Neural cell (in vitro differentiated cells): ENCODE data around the gene TBC1D2. TPM values are rescaled to one million over a fixed set of nuclear protein-coding genes. Genes with fewer than 3 reads are reported as not detected.

ENCODE experiments used
- H2AFZ ChIP-seq: fragments of 200-600, 300-800 bp; sonication (generic), shearing (Covaris generic); 2 replicates; pipeline ENCODE4 v1.6.0; 2014; ENCODE audit warnings: low read depth, mild to moderate bottlenecking, antibody characterized with exemption, low read length, moderate library complexity
- H3F3A ChIP-seq: fragments of 200-600 bp; shearing (Covaris generic); 2 replicates; pipeline ENCODE4 v1.6.1; 2016; ENCODE audit warnings: mild to moderate bottlenecking, moderate library complexity, mixed read lengths, antibody characterized with exemption, low read length; ENCODE audit not compliant: insufficient read depth, poor library complexity, severe bottlenecking
- H3K27ac ChIP-seq: fragments of 200-600, 300-800 bp; sonication (generic), shearing (Covaris generic); 2 replicates; pipeline ENCODE4 v1.5.1; 2014; ENCODE audit warnings: mild to moderate bottlenecking, low read length, moderate library complexity
- H3K27me3 ChIP-seq: fragments of 300-800, 200-600 bp; sonication (generic), shearing (Covaris generic); 2 replicates; pipeline ENCODE4 v1.6.0; 2014; ENCODE audit warnings: mild to moderate bottlenecking, low read depth, low read length, moderate library complexity; ENCODE audit not compliant: insufficient read depth
- H3K36me3 ChIP-seq: fragments of 300-800, 200-600 bp; sonication (generic), shearing (Covaris generic); 2 replicates; pipeline ENCODE4 v1.5.1; 2014; ENCODE audit warnings: mild to moderate bottlenecking, antibody characterized with exemption, low read length, moderate library complexity; ENCODE audit not compliant: insufficient read depth
- H3K4me2 ChIP-seq: fragments of 300-800, 200-600 bp; sonication (generic), shearing (Covaris generic); 2 replicates; pipeline ENCODE4 v1.6.0; 2014; ENCODE audit warnings: mild to moderate bottlenecking, low read length
- H3K4me3 ChIP-seq: fragments of 300-800, 200-600 bp; sonication (generic), shearing (Covaris generic); 2 replicates; pipeline ENCODE4 v1.5.1; 2014; ENCODE audit warnings: mild to moderate bottlenecking, low read length, moderate library complexity
- H3K79me2 ChIP-seq: fragments of 200-600 bp; shearing (Covaris generic); replicated peaks from 2 replicates; pipeline ENCODE4 v1.6.0; 2014; ENCODE audit warnings: mild to moderate bottlenecking, low read length, moderate library complexity; ENCODE audit not compliant: insufficient read depth
- H3K9ac ChIP-seq: fragments of 300-800, 200-600 bp; sonication (generic), shearing (Covaris generic); 2 replicates; pipeline ENCODE4 v1.6.1; 2016; ENCODE audit warnings: mild to moderate bottlenecking, low read length, mixed read lengths
- H3K9me2 ChIP-seq: fragments of 200-600 bp; shearing (Covaris generic); 2 replicates; pipeline ENCODE4 v1.6.1; 2016; ENCODE audit warnings: mild to moderate bottlenecking, low read length, mixed read lengths; ENCODE audit not compliant: insufficient read depth
- H3K9me3 ChIP-seq: fragments of 200-600, 300-800 bp; sonication (generic), shearing (Covaris generic); 2 replicates; pipeline ENCODE4 v1.6.1; 2016; ENCODE audit warnings: mild to moderate bottlenecking, mixed run types, low read length, moderate library complexity, mixed read lengths
- H4K20me1 ChIP-seq: fragments of 200-600 bp; shearing (Covaris generic); 2 replicates; pipeline ENCODE4 v1.6.1; 2016; ENCODE audit warnings: mild to moderate bottlenecking, mixed run types; ENCODE audit not compliant: insufficient read depth
- EP300 ChIP-seq: fragments of 450-650 bp; conservative IDR thresholded peaks from 2 replicates; pipeline ENCODE4 v1.6.1; 2014; ENCODE audit warnings: antibody characterized with exemption, mild to moderate bottlenecking, moderate library complexity; ENCODE audit not compliant: poor library complexity, severe bottlenecking
- EZH2 ChIP-seq: fragments of 200-600, 300-800 bp; shearing (Covaris generic), sonication (generic); IDR thresholded peaks from 2 replicates; pipeline ENCODE4 v1.6.1; 2014; ENCODE audit warnings: antibody characterized with exemption, low read length, borderline replicate concordance, mild to moderate bottlenecking; ENCODE audit not compliant: insufficient read depth, poor library complexity, severe bottlenecking
- MXI1 ChIP-seq: fragments of 450-650 bp; conservative IDR thresholded peaks from 2 replicates; pipeline ENCODE4 v1.6.1; 2014; ENCODE audit warnings: antibody characterized with exemption, mild to moderate bottlenecking; ENCODE audit not compliant: poor library complexity, severe bottlenecking
- POLR2AphosphoS5 ChIP-seq: IDR thresholded peaks from 2 replicates; pipeline ENCODE4 v1.6.1; 2012
- RAD21 ChIP-seq: fragments of 450-650 bp; conservative IDR thresholded peaks from 2 replicates; pipeline ENCODE4 v1.6.1; 2014; ENCODE audit warnings: antibody characterized with exemption, mild to moderate bottlenecking, moderate library complexity
- SMC3 ChIP-seq: fragments of 450-650 bp; conservative IDR thresholded peaks from 2 replicates; pipeline ENCODE4 v1.6.1; 2014; ENCODE audit warnings: antibody characterized with exemption, mild to moderate bottlenecking, moderate library complexity; ENCODE audit not compliant: poor library complexity
- TAF1 ChIP-seq: IDR thresholded peaks from 2 replicates; pipeline ENCODE4 v1.6.1; 2012; ENCODE audit warnings: low read depth
- polyA plus RNA-seq: library from polyadenylated mRNA; depleted of rRNA; stranded (reverse); fragments of >200 nt; gene quantifications from 2 replicates; pipeline ENCODE4 v1.2.3, GENCODE V29; 2014
- TF ChIP-seq, protein P1 (sequence below): fragments of 450-650 bp; IDR thresholded peaks from 2 replicates; pipeline ENCODE4 v1.5.1; 2014; ENCODE audit warnings: antibody characterized with exemption, mild to moderate bottlenecking, moderate library complexity; ENCODE audit not compliant: poor library complexity, severe bottlenecking
- TF ChIP-seq, protein P2 (sequence below): IDR thresholded peaks from 2 replicates; pipeline ENCODE4 v1.6.1; 2012; ENCODE audit warnings: borderline replicate concordance

TBC1D2 gene
- polyA plus RNA-seq, 1 donor from 2014 or later: 4.1 TPM

DNA sequence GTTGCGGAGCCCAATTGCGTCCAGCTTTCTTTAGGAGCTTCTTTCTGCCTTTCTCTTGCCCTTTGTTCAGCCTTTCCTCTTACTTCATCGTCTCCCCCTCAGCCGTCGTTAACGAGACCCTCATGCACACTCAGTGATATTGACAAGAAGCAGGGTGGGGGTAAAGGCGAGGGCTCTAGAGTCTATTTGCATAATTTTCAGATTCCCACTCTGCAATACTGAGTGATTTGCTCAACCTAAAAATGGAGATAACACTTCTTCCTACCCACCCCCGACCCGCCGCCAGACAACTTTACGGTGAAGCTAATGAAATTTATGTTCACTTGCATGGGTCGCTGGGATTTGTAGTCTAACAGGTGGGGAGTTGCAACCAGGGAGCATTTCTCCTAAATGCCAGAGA lies 1.3 kb upstream of the TBC1D2 start:
- peak overlapping the region; percentile 93 for H2AFZ ChIP-seq
- H3K9ac ChIP-seq: no peak overlapping the region
- H3K9me3 ChIP-seq: no peaks in the 10 kb centered on the region
- no peaks in the 10 kb centered on the region for H4K20me1 ChIP-seq
- TF ChIP-seq TAF1: no peak
- no peak for TF ChIP-seq RAD21
- no peak for TF ChIP-seq SMC3
- no peak for TF ChIP-seq EZH2
- TF ChIP-seq, protein P1, sequence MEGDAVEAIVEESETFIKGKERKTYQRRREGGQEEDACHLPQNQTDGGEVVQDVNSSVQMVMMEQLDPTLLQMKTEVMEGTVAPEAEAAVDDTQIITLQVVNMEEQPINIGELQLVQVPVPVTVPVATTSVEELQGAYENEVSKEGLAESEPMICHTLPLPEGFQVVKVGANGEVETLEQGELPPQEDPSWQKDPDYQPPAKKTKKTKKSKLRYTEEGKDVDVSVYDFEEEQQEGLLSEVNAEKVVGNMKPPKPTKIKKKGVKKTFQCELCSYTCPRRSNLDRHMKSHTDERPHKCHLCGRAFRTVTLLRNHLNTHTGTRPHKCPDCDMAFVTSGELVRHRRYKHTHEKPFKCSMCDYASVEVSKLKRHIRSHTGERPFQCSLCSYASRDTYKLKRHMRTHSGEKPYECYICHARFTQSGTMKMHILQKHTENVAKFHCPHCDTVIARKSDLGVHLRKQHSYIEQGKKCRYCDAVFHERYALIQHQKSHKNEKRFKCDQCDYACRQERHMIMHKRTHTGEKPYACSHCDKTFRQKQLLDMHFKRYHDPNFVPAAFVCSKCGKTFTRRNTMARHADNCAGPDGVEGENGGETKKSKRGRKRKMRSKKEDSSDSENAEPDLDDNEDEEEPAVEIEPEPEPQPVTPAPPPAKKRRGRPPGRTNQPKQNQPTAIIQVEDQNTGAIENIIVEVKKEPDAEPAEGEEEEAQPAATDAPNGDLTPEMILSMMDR: no peak
- TF ChIP-seq MXI1: no peak
- TF ChIP-seq, protein P2, sequence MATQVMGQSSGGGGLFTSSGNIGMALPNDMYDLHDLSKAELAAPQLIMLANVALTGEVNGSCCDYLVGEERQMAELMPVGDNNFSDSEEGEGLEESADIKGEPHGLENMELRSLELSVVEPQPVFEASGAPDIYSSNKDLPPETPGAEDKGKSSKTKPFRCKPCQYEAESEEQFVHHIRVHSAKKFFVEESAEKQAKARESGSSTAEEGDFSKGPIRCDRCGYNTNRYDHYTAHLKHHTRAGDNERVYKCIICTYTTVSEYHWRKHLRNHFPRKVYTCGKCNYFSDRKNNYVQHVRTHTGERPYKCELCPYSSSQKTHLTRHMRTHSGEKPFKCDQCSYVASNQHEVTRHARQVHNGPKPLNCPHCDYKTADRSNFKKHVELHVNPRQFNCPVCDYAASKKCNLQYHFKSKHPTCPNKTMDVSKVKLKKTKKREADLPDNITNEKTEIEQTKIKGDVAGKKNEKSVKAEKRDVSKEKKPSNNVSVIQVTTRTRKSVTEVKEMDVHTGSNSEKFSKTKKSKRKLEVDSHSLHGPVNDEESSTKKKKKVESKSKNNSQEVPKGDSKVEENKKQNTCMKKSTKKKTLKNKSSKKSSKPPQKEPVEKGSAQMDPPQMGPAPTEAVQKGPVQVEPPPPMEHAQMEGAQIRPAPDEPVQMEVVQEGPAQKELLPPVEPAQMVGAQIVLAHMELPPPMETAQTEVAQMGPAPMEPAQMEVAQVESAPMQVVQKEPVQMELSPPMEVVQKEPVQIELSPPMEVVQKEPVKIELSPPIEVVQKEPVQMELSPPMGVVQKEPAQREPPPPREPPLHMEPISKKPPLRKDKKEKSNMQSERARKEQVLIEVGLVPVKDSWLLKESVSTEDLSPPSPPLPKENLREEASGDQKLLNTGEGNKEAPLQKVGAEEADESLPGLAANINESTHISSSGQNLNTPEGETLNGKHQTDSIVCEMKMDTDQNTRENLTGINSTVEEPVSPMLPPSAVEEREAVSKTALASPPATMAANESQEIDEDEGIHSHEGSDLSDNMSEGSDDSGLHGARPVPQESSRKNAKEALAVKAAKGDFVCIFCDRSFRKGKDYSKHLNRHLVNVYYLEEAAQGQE: no peak
- no peak for TF ChIP-seq EP300
- no peak for TF ChIP-seq POLR2AphosphoS5
- peak overlapping the region; percentile 71 for H3K4me2 ChIP-seq
- no peaks in the 10 kb centered on the region for H3F3A ChIP-seq
- peak overlapping the region; percentile 84 for H3K27ac ChIP-seq
- peaks cover 10% of the 10 kb centered on the region for H3K27me3 ChIP-seq
- H3K36me3 ChIP-seq: no peaks in the 10 kb centered on the region
- peak overlapping the region; percentile 95 for H3K4me3 ChIP-seq
- H3K9me2 ChIP-seq: no peaks in the 10 kb centered on the region
- no peaks in the 10 kb centered on the region for H3K79me2 ChIP-seq

DNA sequence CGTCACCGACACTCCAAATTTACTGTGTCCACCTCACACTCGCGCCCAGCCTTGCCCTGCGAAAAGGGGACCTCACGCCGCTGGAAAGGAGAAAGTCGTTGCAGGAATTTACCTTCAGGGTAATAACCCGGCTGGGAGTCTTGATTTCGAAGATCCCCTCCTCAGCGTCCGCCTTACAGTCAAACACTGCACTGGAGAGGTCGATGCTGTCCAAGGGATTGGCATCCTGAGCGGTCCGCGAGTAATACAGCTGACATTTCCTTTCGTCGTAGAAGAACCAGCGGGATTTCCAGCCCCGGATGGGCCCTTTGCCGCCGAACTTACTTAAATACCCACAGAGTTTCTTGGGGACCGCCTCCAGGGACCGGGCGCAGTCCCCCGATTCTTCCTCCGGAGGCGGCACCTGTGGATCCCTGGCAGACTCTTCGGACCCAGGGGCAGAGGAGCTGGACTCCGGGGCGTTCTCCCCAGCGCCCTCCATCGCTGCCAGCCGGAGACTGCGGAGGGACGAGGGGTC lies 330 bp downstream of the TBC1D2 start:
- no peak overlapping the region for H3K27ac ChIP-seq
- H3K79me2 ChIP-seq: no peaks in the 10 kb centered on the region
- TF ChIP-seq, protein P1: no peak
- TF ChIP-seq RAD21 (no peak), SMC3 (no peak), EP300 (no peak)
- TF ChIP-seq, protein P2: no peak

More for the DNA sequence above, 330 bp downstream of the TBC1D2 start:
- Histone ChIP-seq H3K9me3 (no peaks in the 10 kb centered on the region), H3F3A (no peaks in the 10 kb centered on the region), H3K9me2 (no peaks in the 10 kb centered on the region), H3K27me3 (peaks cover 10% of the 10 kb centered on the region), H3K36me3 (no peaks in the 10 kb centered on the region), H3K4me3 (peak overlapping the region; percentile 95), H3K4me2 (peak overlapping the region; percentile 88), H4K20me1 (no peaks in the 10 kb centered on the region), H2AFZ (peak overlapping the region; percentile 93), H3K9ac (peak overlapping the region; percentile 81)
